Activated naive CD4-positive, alpha-beta T cell treated with anti-CD3 and anti-CD28 coated beads for 36 hours (primary cell): Measurements from ENCODE around the gene SRP14. TPM values are rescaled to one million over a fixed set of nuclear protein-coding genes. Genes with fewer than 3 reads are reported as not detected.

Experiments
- CTCF ChIA-PET: fragments of 350-600 bp; sonication (Branson Sonifier 250); formaldehyde crosslinking; loops from one replicate; lab custom pipeline; 2021; ENCODE audit warnings: antibody characterized with exemption; lab: Charles Lee
- DNase-seq: peaks from one replicate; pipeline ENCODE4 v3.0.0-alpha.2; 2020
- H3K27ac Mint-ChIP-seq: one replicate; pipeline ENCODE4 v1.8.0; 2021; ENCODE audit warnings: mild to moderate bottlenecking, mixed read lengths
- H3K27me3 Mint-ChIP-seq: one replicate; pipeline ENCODE4 v1.8.0; 2021; ENCODE audit warnings: low read depth, mixed read lengths
- H3K36me3 Mint-ChIP-seq: one replicate; pipeline ENCODE4 v1.8.0; 2021; ENCODE audit warnings: low read depth, mixed read lengths
- H3K4me1 Mint-ChIP-seq: one replicate; pipeline ENCODE4 v1.8.0; 2021; ENCODE audit warnings: low read depth, mixed read lengths
- H3K4me3 Mint-ChIP-seq: one replicate; pipeline ENCODE4 v1.8.0; 2021; ENCODE audit warnings: mild to moderate bottlenecking, moderate library complexity, mixed read lengths
- H3K9me3 Mint-ChIP-seq: one replicate; pipeline ENCODE4 v1.8.0; 2021; ENCODE audit warnings: mixed read lengths
- intact Hi-C: fragments of 100-400 bp; cut with micrococcal nuclease; formaldehyde crosslinking; loops from one replicate; pipeline ENCODE4 v1.15.1; 2023
- total RNA-seq, 2 experiments: library from RNA; stranded (reverse); gene quantifications; one replicate each; pipeline ENCODE4 v1.2.3, GENCODE V29; 2021

The SRP14 gene
- total RNA-seq, 2 experiments from 2014 or later: 185 to 198 TPM

GRCh38 chr15:40053831-40054604 is 15.0 kb upstream of the SRP14 start:
- DNase-seq: peak; percentile 56
- H3K27ac Mint-ChIP-seq: peak overlapping the region; percentile 54
- no peak overlapping the region for H3K4me3 Mint-ChIP-seq

GRCh38 chr15:40053079-40053830 is 14.3 kb upstream of the SRP14 start:
- Mint-ChIP-seq H3K9me3 (no peaks in the 10 kb centered on the region), H3K27me3 (no peaks in the 10 kb centered on the region), H3K4me3 (no peak overlapping the region), H3K36me3 (no peaks in the 10 kb centered on the region), H3K4me1 (peaks cover 63% of the 10 kb centered on the region), H3K27ac (no peak overlapping the region)
- intact Hi-C loops: no loop called here
- DNase-seq: no peak
- CTCF ChIA-PET: interaction anchor here (0.5 to 3.7 kb wide), 4 partner anchors 8 to 390 kb away, joined by 3 to 25 read pairs (median 6); no protein-coding TSS in a partner anchor

More at GRCh38 chr15:40053831-40054604, 15.0 kb upstream of the SRP14 start:
- Mint-ChIP-seq H3K9me3 (no peaks in the 10 kb centered on the region), H3K4me1 (peaks cover 63% of the 10 kb centered on the region), H3K36me3 (no peaks in the 10 kb centered on the region), H3K27me3 (no peaks in the 10 kb centered on the region)
- CTCF ChIA-PET: interaction anchor here (0.5 to 3.7 kb wide), 5 partner anchors 8 to 389 kb away, joined by 3 to 25 read pairs (median 5); no protein-coding TSS in a partner anchor
- intact Hi-C loops: no loop called here

GRCh38 chr15:40052604-40053003 is 13.6 kb upstream of the SRP14 start:
- H3K27me3 Mint-ChIP-seq: no peaks in the 10 kb centered on the region
- no peaks in the 10 kb centered on the region for H3K9me3 Mint-ChIP-seq
- no peak overlapping the region for H3K4me3 Mint-ChIP-seq
- DNase-seq: no peak
- CTCF ChIA-PET: interaction anchor here (0.5 to 3.7 kb wide), 2 partner anchors 39 to 53 kb away, joined by 3 to 25 read pairs; no protein-coding TSS in a partner anchor
- H3K27ac Mint-ChIP-seq: no peak overlapping the region
- intact Hi-C loops: no loop called here
- H3K36me3 Mint-ChIP-seq: peaks cover 4% of the 10 kb centered on the region
- H3K4me1 Mint-ChIP-seq: peaks cover 63% of the 10 kb centered on the region

GRCh38 chr15:40051616-40052415 is 12.8 kb upstream of the SRP14 start:
- Mint-ChIP-seq H3K4me3 (no peak overlapping the region), H3K27ac (no peak overlapping the region), H3K36me3 (peaks cover 4% of the 10 kb centered on the region), H3K4me1 (peaks cover 71% of the 10 kb centered on the region), H3K9me3 (no peaks in the 10 kb centered on the region), H3K27me3 (no peaks in the 10 kb centered on the region)
- DNase-seq: no peak
- intact Hi-C loops: no loop called here
- CTCF ChIA-PET: interaction anchor here (0.5 to 3.7 kb wide), 5 partner anchors 40 to 223 kb away, joined by 3 to 25 read pairs (median 4); no protein-coding TSS in a partner anchor

GRCh38 chr15:40050788-40051470 is 11.9 kb upstream of the SRP14 start:
- Mint-ChIP-seq H3K27ac (no peak overlapping the region), H3K4me3 (no peak overlapping the region), H3K27me3 (no peaks in the 10 kb centered on the region), H3K36me3 (peaks cover 4% of the 10 kb centered on the region), H3K9me3 (no peaks in the 10 kb centered on the region), H3K4me1 (peaks cover 76% of the 10 kb centered on the region)
- no peak for DNase-seq
- CTCF ChIA-PET: interaction anchor here (0.6 kb wide), 1 partner anchor 70 kb away, joined by 4 read pairs; no protein-coding TSS in a partner anchor
- intact Hi-C loops: no loop called here

- Mint-ChIP-seq H3K27me3 (no peaks in the 10 kb centered on the region), H3K4me1 (peaks cover 76% of the 10 kb centered on the region), H3K4me3 (no peak overlapping the region), H3K27ac (peak overlapping the region; percentile 28), H3K9me3 (no peaks in the 10 kb centered on the region), H3K36me3 (peaks cover 4% of the 10 kb centered on the region)
- CTCF ChIA-PET: interaction anchor here (0.6 to 5.7 kb wide), 9 partner anchors 10 to 274 kb away, joined by 3 to 181 read pairs (median 4); partner anchors contain the start of genes BMF and INAFM2
- intact Hi-C loops: loop anchor here (5.0 to 10.0 kb wide), 3 partner anchors 273 to 1494 kb away; partner anchors contain the start of genes INAFM2 and IVD
- no peak for DNase-seq
These were observed 10.0 kb upstream of the SRP14 start for GRCh38 chr15:40048926-40049475.

GRCh38 chr15:40048211-40048792 is 9.3 kb upstream of the SRP14 start:
- Mint-ChIP-seq H3K4me1 (peaks cover 70% of the 10 kb centered on the region), H3K36me3 (peaks cover 4% of the 10 kb centered on the region), H3K9me3 (no peaks in the 10 kb centered on the region), H3K27me3 (no peaks in the 10 kb centered on the region), H3K27ac (peak overlapping the region; percentile 92), H3K4me3 (peak overlapping the region; percentile 48)
- intact Hi-C loops: loop anchor here (5.0 to 10.0 kb wide), 3 partner anchors 274 to 1494 kb away; partner anchors contain the start of genes INAFM2 and IVD
- DNase-seq: peak; percentile 51
- CTCF ChIA-PET: interaction anchor here (0.6 to 6.5 kb wide), 13 partner anchors 10 to 275 kb away, joined by 3 to 181 read pairs (median 4); partner anchors contain the start of genes BMF and INAFM2

- intact Hi-C loops: loop anchor here (1.0 to 10.0 kb wide), 10 partner anchors 8 to 1493 kb away; partner anchors contain the start of genes BUB1B, FSIP1, INAFM2 and IVD
- Mint-ChIP-seq H3K4me3 (peak overlapping the region; percentile 48), H3K4me1 (peaks cover 67% of the 10 kb centered on the region)
These were observed 8.6 kb upstream of the SRP14 start for GRCh38 chr15:40047415-40048210.

GRCh38 chr15:40046721-40047414 is 7.9 kb upstream of the SRP14 start:
- H3K27ac Mint-ChIP-seq: peak overlapping the region; percentile 92
- H3K27me3 Mint-ChIP-seq: no peaks in the 10 kb centered on the region
- H3K36me3 Mint-ChIP-seq: peaks cover 4% of the 10 kb centered on the region
- H3K4me1 Mint-ChIP-seq: peaks cover 61% of the 10 kb centered on the region
- intact Hi-C loops: loop anchor here (1.0 to 10.0 kb wide), 10 partner anchors 8 to 1492 kb away; partner anchors contain the start of genes BUB1B, FSIP1, INAFM2 and IVD
- H3K4me3 Mint-ChIP-seq: no peak overlapping the region
- peak; percentile 75 for DNase-seq
- no peaks in the 10 kb centered on the region for H3K9me3 Mint-ChIP-seq
- CTCF ChIA-PET: interaction anchor here (0.5 to 6.5 kb wide), 18 partner anchors 8 to 227 kb away, joined by 3 to 181 read pairs (median 4); partner anchors contain the start of gene BMF

More at GRCh38 chr15:40047415-40048210, 8.6 kb upstream of the SRP14 start:
- H3K36me3 Mint-ChIP-seq: peaks cover 4% of the 10 kb centered on the region
- H3K9me3 Mint-ChIP-seq: no peaks in the 10 kb centered on the region
- H3K27me3 Mint-ChIP-seq: no peaks in the 10 kb centered on the region
- H3K27ac Mint-ChIP-seq: peak overlapping the region; percentile 92
- peak; percentile 92 for DNase-seq
- CTCF ChIA-PET: interaction anchor here (0.7 to 6.5 kb wide), 16 partner anchors 8 to 289 kb away, joined by 3 to 181 read pairs (median 4); partner anchors contain the start of gene BMF
